Right lobe of liver (tissue), 6 donors: Measurements from ENCODE around the gene PARVG. TPM values are rescaled to one million over a fixed set of nuclear protein-coding genes. Genes with fewer than 3 reads are reported as not detected.

Experiments
- ATAC-seq, 4 donors: fragments of 200-7000 bp; cut with Tn5 transposase; one replicate each; pipeline ENCODE4 v1.9.1; 2020; ENCODE audit warnings: mild to moderate bottlenecking in 4 of 4, moderate library complexity in 4 of 4
- DNase-seq, 3 donors: peaks; one replicate each; pipeline ENCODE4 v3.0.0-alpha.2; 2020
- H3K27ac ChIP-seq, 3 donors: fragments of 200-600 bp; one replicate each; pipeline ENCODE4 v1.8.0; 2022
- H3K27me3 ChIP-seq, 2 donors: fragments of 200-600 bp; one replicate each; pipeline ENCODE4 v1.8.0; 2022
- H3K36me3 ChIP-seq, 4 donors: fragments of 200-600 bp; sonication (generic) in 1 of 4; one replicate each; pipeline versions ENCODE4 v1.5.1 to v1.8.0; 2017 to 2022; ENCODE audit warnings: control low read depth in 1 of 4
- H3K4me1 ChIP-seq, 4 donors: fragments of 200-600 bp; sonication (generic) in 1 of 4; one replicate each; pipeline versions ENCODE4 v1.5.1 to v1.8.0; 2017 to 2022; ENCODE audit warnings: control low read depth in 1 of 4
- H3K4me3 ChIP-seq, 3 donors: fragments of 200-600 bp; one replicate each; pipeline ENCODE4 v1.8.0; 2022
- H3K9me3 ChIP-seq, 4 donors: fragments of 200-600 bp; sonication (generic) in 1 of 4; one replicate each; pipeline versions ENCODE4 v1.5.1 to v1.8.0; 2017 to 2022; ENCODE audit warnings: control low read depth in 1 of 4
- POLR2A ChIP-seq: fragments of 450-650 bp; IDR thresholded peaks from one replicate; pipeline ENCODE4 v1.6.1; 2017; ENCODE audit warnings: antibody characterized with exemption, mild to moderate bottlenecking
- WGBS: methylation state at CpG from one replicate; pipeline ENCODE4 v1.1.6; 2018; ENCODE audit warnings: low coverage, low lambda C conversion rate; ENCODE audit not compliant: insufficient coverage; ENCODE audit errors: missing lambda C conversion rate; 5-methylcytosine and 5-hydroxymethylcytosine counted together
- intact Hi-C, 2 donors: fragments of 100-400 bp; cut with DNase I; formaldehyde crosslinking; loops; one replicate each; pipeline versions ENCODE4 v1.11.2 to v1.14.1; 2022
- total RNA-seq, 6 experiments: library from RNA; depleted of rRNA in 2 of 6; stranded (reverse); fragments of >200 nt in 2 of 6; fragmentation: NEBNext Ultra II Directional in 3 of 6; extraction: Animal tissue kit (Norgen Biotek cat#: 25700) in 3 of 6; gene quantifications; one replicate each; pipeline versions ENCODE4 v1.1.0 to v1.2.4, GENCODE V29; 2016 to 2023
- TF ChIP-seq, protein P1 (sequence below), 4 donors: fragments of 200-600 bp in 3 of 4; fragments of 450-650 bp in 1 of 4; IDR thresholded peaks; one replicate each; pipeline versions ENCODE4 v1.5.1 to v1.8.0; 2016 to 2022; ENCODE audit warnings: antibody characterized with exemption in 4 of 4, mild to moderate bottlenecking in 2 of 4
- donor health status: DM: no; HTN: yes; CAD: no.
- donor health status: DM: no; HTN: no; CAD: no.
- donor health status: DM: no; HTN: no; CAD: no.
- donor health status: DM: no; HTN: yes; CAD: no.
- donor health status: DM: no; HTN: yes; CAD: no.

The PARVG gene
- total RNA-seq, 6 experiments from 2014 or later = 3.7 to 10.8 (median 7.9) TPM

DNA sequence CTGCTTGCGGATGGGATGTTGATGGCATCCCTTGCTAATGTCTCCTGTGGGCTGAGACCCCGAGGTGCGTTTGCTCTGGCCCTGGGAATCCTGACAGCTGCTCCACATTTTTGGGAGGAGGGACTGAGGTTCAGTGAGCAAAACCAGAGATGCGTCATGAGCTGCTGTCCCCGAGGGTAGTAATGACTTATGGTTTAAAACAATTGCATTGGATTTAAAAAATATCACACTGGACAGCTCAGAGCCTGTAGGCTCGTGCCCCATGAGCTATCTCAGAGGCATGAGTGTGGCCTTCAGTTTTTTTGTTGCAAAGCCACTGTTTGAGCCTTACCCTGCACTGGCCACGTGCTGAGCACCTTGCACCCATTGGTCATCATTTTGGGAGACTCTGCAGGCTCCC lies 20.9 kb upstream of the PARVG start:
- Histone ChIP-seq H3K4me1 (no peaks in the 10 kb centered on the region), H3K27ac (no peak overlapping the region), H3K36me3 (no peaks in the 10 kb centered on the region), H3K4me3 (no peak overlapping the region), H3K9me3 (no peaks in the 10 kb centered on the region), H3K27me3 (no peaks in the 10 kb centered on the region)
- intact Hi-C loops = no loop called here
- DNase-seq (no peak), ATAC-seq (no peak)
- WGBS = 69% methylated on average over 2 of the region's 7 CpGs
- TF ChIP-seq POLR2A = no peak
- TF ChIP-seq, protein P1, sequence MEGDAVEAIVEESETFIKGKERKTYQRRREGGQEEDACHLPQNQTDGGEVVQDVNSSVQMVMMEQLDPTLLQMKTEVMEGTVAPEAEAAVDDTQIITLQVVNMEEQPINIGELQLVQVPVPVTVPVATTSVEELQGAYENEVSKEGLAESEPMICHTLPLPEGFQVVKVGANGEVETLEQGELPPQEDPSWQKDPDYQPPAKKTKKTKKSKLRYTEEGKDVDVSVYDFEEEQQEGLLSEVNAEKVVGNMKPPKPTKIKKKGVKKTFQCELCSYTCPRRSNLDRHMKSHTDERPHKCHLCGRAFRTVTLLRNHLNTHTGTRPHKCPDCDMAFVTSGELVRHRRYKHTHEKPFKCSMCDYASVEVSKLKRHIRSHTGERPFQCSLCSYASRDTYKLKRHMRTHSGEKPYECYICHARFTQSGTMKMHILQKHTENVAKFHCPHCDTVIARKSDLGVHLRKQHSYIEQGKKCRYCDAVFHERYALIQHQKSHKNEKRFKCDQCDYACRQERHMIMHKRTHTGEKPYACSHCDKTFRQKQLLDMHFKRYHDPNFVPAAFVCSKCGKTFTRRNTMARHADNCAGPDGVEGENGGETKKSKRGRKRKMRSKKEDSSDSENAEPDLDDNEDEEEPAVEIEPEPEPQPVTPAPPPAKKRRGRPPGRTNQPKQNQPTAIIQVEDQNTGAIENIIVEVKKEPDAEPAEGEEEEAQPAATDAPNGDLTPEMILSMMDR (IDR thresholded peaks at IDR 0.05) = no peak

DNA sequence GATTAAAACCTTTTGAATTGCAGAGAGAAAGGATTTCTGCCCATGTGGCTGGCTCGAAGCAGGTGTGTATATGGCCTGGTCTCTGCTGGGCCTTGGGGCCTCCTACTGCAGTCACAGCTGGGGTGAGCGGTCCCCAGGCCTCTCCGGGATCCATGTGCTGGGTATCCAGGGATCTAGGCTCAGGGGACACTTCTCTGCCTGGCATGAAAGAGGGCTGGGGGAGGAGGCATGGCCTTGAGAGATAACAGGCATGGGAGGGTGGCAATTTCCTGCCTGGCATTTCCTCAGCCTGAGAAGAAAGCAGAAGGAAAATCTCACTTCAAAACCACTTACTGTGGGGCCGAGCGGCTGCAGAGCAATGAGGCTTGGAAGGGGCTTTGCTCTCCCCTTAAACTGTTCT lies 20.3 kb upstream of the PARVG start:
- Histone ChIP-seq H3K4me3 (no peak overlapping the region), H3K9me3 (no peaks in the 10 kb centered on the region), H3K27ac (no peak overlapping the region), H3K27me3 (no peaks in the 10 kb centered on the region), H3K4me1 (no peaks in the 10 kb centered on the region), H3K36me3 (no peaks in the 10 kb centered on the region)
- ATAC-seq = no peak
- no peak for TF ChIP-seq POLR2A
- TF ChIP-seq, protein P1 (IDR thresholded peaks at IDR 0.05) = no peak
- intact Hi-C loops = no loop called here
- no peak for DNase-seq
- 73% methylated on average over 5 of the region's 5 CpGs for WGBS

DNA sequence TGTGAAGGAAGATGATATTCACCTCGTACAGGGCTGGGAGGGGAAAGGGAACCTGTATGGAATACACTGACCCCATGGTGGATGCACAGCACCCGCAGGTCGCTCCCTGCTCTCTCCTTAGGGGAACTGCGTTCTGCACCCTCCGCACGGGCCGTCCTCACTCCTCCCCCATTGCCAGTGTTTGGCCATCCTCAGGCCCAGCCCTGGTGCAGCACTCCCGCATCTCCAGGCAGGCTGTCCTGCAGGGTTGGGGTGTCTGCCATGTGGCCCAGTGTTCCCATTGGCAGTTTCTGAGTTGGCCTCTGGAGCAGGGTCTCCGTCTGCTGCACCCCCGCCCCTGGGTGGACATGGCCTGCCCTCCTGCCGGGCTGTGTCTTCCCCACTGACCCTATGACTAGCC lies 19.1 kb upstream of the PARVG start:
- Histone ChIP-seq H3K27me3 (no peaks in the 10 kb centered on the region), H3K9me3 (no peaks in the 10 kb centered on the region), H3K4me1 (no peaks in the 10 kb centered on the region), H3K4me3 (no peak overlapping the region), H3K27ac (no peak overlapping the region), H3K36me3 (no peaks in the 10 kb centered on the region)
- WGBS = 80% methylated on average over 1 of the region's 11 CpGs
- ATAC-seq = no peak
- TF ChIP-seq POLR2A = no peak
- TF ChIP-seq, protein P1 (IDR thresholded peaks at IDR 0.05) = no peak
- DNase-seq = no peak
- intact Hi-C loops = no loop called here

DNA sequence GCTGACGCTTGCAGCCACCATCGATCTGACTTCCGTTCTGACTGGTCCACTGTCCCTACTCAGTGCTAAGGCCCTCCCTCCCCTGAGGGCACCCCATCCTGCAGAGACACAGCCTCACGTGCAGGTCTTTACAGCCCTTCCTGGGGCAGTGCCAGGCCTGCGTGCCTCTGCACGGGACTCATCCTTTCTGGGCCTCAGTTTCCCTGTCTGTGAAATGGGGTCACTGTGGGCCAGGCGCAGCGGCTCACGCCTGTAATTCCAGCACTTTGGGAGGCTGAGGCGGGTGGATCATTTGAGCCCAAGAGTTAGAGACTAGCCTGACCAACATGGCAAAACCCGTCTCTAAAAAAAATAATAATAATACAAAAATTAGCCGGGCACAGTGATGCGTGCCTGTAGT lies 17.8 kb upstream of the PARVG start:
- H3K4me1 ChIP-seq = no peaks in the 10 kb centered on the region
- no peak for ATAC-seq
- no peaks in the 10 kb centered on the region for H3K36me3 ChIP-seq
- DNase-seq = no peak
- TF ChIP-seq POLR2A = no peak
- TF ChIP-seq, protein P1 (IDR thresholded peaks at IDR 0.05) = no peak
- no peaks in the 10 kb centered on the region for H3K9me3 ChIP-seq
- intact Hi-C loops = no loop called here
- H3K27me3 ChIP-seq = no peaks in the 10 kb centered on the region
- H3K27ac ChIP-seq = no peak overlapping the region
- H3K4me3 ChIP-seq = no peak overlapping the region
- WGBS = 71% methylated on average over 7 of the region's 13 CpGs

DNA sequence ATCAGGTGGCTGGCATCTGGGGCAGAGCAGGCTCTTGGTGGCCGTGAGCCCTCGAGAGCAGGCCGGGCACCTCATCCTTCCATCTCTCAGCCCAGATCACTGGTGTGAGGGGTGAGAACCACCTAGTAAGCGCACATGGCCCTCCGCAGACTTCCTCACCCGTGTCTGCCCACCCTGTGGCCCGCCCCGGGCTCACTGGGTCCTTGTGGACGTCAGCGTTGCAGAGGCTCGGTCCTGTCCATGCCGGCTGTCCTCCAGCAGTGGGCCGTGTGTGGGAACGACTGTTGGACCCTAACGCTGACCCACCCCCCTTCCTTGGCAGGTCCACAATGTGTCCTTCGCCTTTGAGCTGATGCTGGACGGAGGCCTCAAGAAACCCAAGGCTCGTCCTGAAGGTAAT lies 17.2 kb upstream of the PARVG start:
- WGBS = 50% methylated on average over 1 of the region's 18 CpGs
- no peaks in the 10 kb centered on the region for H3K4me1 ChIP-seq
- intact Hi-C loops = no loop called here
- no peak overlapping the region for H3K4me3 ChIP-seq
- no peak overlapping the region for H3K27ac ChIP-seq
- H3K27me3 ChIP-seq = no peaks in the 10 kb centered on the region
- H3K9me3 ChIP-seq = no peaks in the 10 kb centered on the region
- TF ChIP-seq, protein P1 (IDR thresholded peaks at IDR 0.05) = no peak
- no peak for TF ChIP-seq POLR2A
- H3K36me3 ChIP-seq = no peaks in the 10 kb centered on the region
- no peak for DNase-seq
- ATAC-seq = no peak
